ENCODE data around the gene OR2T4. TPM values are rescaled to one million over a fixed set of nuclear protein-coding genes. Genes with fewer than 3 reads are reported as not detected.

The OR2T4 gene
- polyA plus RNA-seq, 1 donor (not counting 4 experiments of a cell fraction or from before 2014, with no cell fraction given): not detected

DNA sequence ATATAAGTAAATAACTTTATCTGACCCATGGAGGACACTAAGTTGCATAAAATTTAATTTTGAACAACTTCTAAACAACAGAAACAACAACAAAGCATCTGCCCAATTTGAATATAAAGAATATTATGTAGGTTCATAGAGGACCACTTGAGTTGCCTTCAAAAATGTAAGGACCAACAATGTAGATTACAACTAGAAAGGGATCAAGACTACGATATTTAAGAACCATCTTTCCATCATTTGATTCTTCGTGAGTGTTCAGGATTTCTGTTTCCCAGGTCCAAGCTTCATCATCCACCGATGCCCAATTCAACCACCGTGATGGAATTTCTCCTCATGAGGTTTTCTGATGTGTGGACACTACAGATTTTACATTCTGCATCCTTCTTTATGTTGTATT, 13.0 kb upstream of the OR2T4 start, which contains the start of gene OR14C36:
Gene OR14C36 (plus strand): TSS at position 301 of the 400 bp plus-strand sequence. CDS start 0 bp downstream, at position 301.
- TF ChIP-seq CTCF (optimal IDR thresholded peaks at IDR 0.05 in 1 of 3, IDR thresholded peaks at IDR 0.05 in 1 of 3, conservative IDR thresholded peaks at IDR 0.05 in 1 of 3; ENCODE audit: extremely low read depth in 1 of 3, insufficient read depth in 2 of 3, low read length in 3 of 3) (no peak), EZH2 (IDR thresholded peaks at IDR 0.05; ENCODE audit: low read length) (no peak)
- dilution Hi-C loops (cut with MboI; ENCODE audit: extremely low pct_ligation_motif_present, low sequenced_read_pairs): no loop called here
- no peak within 1 kb of the TSS for H2AFZ ChIP-seq (ENCODE audit: control insufficient read depth, low read length)
- H3K79me2 ChIP-seq (ENCODE audit: control insufficient read depth, insufficient read depth, low read length): no peaks in the 10 kb centered on the region
- H4K20me1 ChIP-seq (ENCODE audit: control insufficient read depth, extremely low read depth, insufficient read depth, low read length): no peaks in the 10 kb centered on the region
- FAIRE-seq (no peak), DNase-seq (ENCODE audit: low read depth, low spot score) (no peak)
- no peak within 1 kb of the TSS for H3K9ac ChIP-seq (ENCODE audit: control insufficient read depth, extremely low read depth, insufficient read depth, low read length)
- H3K9me1 ChIP-seq (ENCODE audit: control insufficient read depth, extremely low read depth, insufficient read depth, low read length): no peaks in the 10 kb centered on the region
- H3K4me1 ChIP-seq (ENCODE audit: control insufficient read depth, extremely low read depth, insufficient read depth, low read length): no peaks in the 10 kb centered on the region
- no peaks in the 10 kb centered on the region for H3K36me3 ChIP-seq (ENCODE audit: control insufficient read depth in 2 of 2, extremely low read depth in 1 of 2, insufficient read depth in 2 of 2, low read length in 2 of 2)
- no peaks in the 10 kb centered on the region for H3K27me3 ChIP-seq (ENCODE audit: control insufficient read depth, extremely low read depth, insufficient read depth, low read length)
- no peak within 1 kb of the TSS for H3K27ac ChIP-seq (ENCODE audit: control insufficient read depth, insufficient read depth, low read length)
- H3K4me2 ChIP-seq (ENCODE audit: control insufficient read depth, extremely low read depth, insufficient read depth, low read depth, low read length): no peak within 1 kb of the TSS
- no peaks in the 10 kb centered on the region for H3K9me3 ChIP-seq (ENCODE audit: control insufficient read depth, low read depth, low read length)
- no peak within 1 kb of the TSS for H3K4me3 ChIP-seq (ENCODE audit: control insufficient read depth in 2 of 3, extremely low read depth in 1 of 3, insufficient read depth in 2 of 3, low read depth in 1 of 3, low read length in 3 of 3)

GRCh38 chr1:248359415-248359814, 2.0 kb upstream of the OR2T4 start:
- H3K9me3 ChIP-seq (ENCODE audit: control insufficient read depth, low read depth, low read length): peaks cover 2% of the 10 kb centered on the region
- H4K20me1 ChIP-seq (ENCODE audit: control insufficient read depth, extremely low read depth, insufficient read depth, low read length): no peaks in the 10 kb centered on the region
- no peak overlapping the region for H3K9ac ChIP-seq (ENCODE audit: control insufficient read depth, extremely low read depth, insufficient read depth, low read length)
- no peak overlapping the region for H3K27ac ChIP-seq (ENCODE audit: control insufficient read depth, insufficient read depth, low read length)
- H3K27me3 ChIP-seq (ENCODE audit: control insufficient read depth, extremely low read depth, insufficient read depth, low read length): no peaks in the 10 kb centered on the region
- H3K9me1 ChIP-seq (ENCODE audit: control insufficient read depth, extremely low read depth, insufficient read depth, low read length): no peaks in the 10 kb centered on the region
- no peaks in the 10 kb centered on the region for H3K79me2 ChIP-seq (ENCODE audit: control insufficient read depth, insufficient read depth, low read length)
- no peak overlapping the region for H3K4me3 ChIP-seq (ENCODE audit: control insufficient read depth in 2 of 3, extremely low read depth in 1 of 3, insufficient read depth in 2 of 3, low read depth in 1 of 3, low read length in 3 of 3)
- FAIRE-seq: no peak
- no peaks in the 10 kb centered on the region for H3K4me1 ChIP-seq (ENCODE audit: control insufficient read depth, extremely low read depth, insufficient read depth, low read length)
- dilution Hi-C loops (cut with MboI; ENCODE audit: extremely low pct_ligation_motif_present, low sequenced_read_pairs): no loop called here
- no peak for TF ChIP-seq EZH2 (IDR thresholded peaks at IDR 0.05; ENCODE audit: low read length)
- no peak for TF ChIP-seq CTCF (optimal IDR thresholded peaks at IDR 0.05 in 1 of 3, IDR thresholded peaks at IDR 0.05 in 1 of 3, conservative IDR thresholded peaks at IDR 0.05 in 1 of 3; ENCODE audit: extremely low read depth in 1 of 3, insufficient read depth in 2 of 3, low read length in 3 of 3)
- no peaks in the 10 kb centered on the region for H3K36me3 ChIP-seq (ENCODE audit: control insufficient read depth in 2 of 2, extremely low read depth in 1 of 2, insufficient read depth in 2 of 2, low read length in 2 of 2)
- no peak overlapping the region for H3K4me2 ChIP-seq (ENCODE audit: control insufficient read depth, extremely low read depth, insufficient read depth, low read depth, low read length)
- no peak for DNase-seq (ENCODE audit: low read depth, low spot score)
- H2AFZ ChIP-seq (ENCODE audit: control insufficient read depth, low read length): no peak overlapping the region
